Choroid plexus epithelial cell (primary cell): ENCODE data around the gene ICOS.

Source experiments
- DNase-seq: peaks from one replicate; pipeline ENCODE4 v3.0.0-alpha.2; 2010; ENCODE audit warnings: low read depth
- H3K4me3 ChIP-seq: 2 replicates; pipeline ENCODE4 v1.5.1; 2011; ENCODE audit warnings: low read depth, mild to moderate bottlenecking, control low read depth, low read length, moderate library complexity
- TF ChIP-seq, protein P1 (sequence below): conservative IDR thresholded peaks from 2 replicates; pipeline ENCODE4 v1.5.1; 2011; ENCODE audit warnings: low read depth, mild to moderate bottlenecking, control low read depth, inconsistent platforms, low read length, moderate library complexity

Gene ICOS

DNA sequence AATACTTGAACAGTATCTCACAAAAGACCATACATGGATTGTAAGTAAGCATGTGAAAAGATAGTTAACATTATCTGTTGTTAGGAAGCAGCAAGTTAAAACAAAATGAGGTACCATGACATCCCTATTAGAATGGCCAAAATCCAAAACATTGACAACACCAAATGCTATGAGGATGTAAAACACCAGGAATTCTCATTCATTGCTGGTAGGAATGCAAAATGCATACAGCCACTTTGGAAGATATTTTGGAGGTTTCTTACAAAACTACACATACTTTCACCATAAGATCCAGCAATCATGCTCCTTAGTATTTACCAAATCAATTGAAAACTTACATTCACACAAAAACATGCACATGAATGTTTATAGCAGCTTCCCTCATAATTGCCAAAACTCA, 30.9 kb upstream of the ICOS start:
- no peak for DNase-seq
- TF ChIP-seq, protein P1, sequence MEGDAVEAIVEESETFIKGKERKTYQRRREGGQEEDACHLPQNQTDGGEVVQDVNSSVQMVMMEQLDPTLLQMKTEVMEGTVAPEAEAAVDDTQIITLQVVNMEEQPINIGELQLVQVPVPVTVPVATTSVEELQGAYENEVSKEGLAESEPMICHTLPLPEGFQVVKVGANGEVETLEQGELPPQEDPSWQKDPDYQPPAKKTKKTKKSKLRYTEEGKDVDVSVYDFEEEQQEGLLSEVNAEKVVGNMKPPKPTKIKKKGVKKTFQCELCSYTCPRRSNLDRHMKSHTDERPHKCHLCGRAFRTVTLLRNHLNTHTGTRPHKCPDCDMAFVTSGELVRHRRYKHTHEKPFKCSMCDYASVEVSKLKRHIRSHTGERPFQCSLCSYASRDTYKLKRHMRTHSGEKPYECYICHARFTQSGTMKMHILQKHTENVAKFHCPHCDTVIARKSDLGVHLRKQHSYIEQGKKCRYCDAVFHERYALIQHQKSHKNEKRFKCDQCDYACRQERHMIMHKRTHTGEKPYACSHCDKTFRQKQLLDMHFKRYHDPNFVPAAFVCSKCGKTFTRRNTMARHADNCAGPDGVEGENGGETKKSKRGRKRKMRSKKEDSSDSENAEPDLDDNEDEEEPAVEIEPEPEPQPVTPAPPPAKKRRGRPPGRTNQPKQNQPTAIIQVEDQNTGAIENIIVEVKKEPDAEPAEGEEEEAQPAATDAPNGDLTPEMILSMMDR, result no peak
- H3K4me3 ChIP-seq, result no peak overlapping the region

DNA sequence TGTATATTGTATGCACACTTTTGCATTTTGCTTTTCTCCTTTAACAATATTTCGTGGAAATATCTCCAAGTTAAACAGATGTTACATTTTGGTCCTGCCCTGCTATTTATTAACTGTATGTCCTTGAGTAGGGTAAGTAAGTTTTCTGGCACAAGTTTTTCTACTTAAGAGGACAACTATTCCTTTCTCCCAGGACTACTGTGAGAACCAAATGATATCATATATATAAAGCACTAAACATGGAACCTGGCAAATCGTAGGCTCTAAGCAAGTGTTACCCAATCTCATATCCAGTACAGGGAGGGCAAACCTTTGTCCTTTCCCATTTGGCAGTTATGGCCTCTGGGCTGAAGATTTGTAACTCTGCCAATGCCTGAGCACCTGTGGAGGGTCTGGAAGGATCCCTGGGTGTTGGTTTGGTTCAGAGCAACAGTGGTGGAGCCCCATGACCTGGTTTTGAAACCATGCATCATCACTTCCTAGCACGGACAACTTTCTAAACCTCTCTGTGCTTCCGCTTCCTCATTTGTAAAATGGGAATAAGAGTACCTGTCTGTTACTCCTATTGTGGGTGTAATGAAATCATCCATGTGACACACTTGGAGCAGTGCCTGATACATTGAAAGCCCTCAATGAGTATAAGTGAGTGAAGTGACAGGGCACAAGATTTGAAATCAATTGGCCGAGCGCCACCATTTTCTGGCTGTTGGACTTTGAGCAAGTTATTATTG, 28.3 kb upstream of the ICOS start:
- TF ChIP-seq, protein P1, result no peak
- DNase-seq, result no peak
- no peak overlapping the region for H3K4me3 ChIP-seq

DNA sequence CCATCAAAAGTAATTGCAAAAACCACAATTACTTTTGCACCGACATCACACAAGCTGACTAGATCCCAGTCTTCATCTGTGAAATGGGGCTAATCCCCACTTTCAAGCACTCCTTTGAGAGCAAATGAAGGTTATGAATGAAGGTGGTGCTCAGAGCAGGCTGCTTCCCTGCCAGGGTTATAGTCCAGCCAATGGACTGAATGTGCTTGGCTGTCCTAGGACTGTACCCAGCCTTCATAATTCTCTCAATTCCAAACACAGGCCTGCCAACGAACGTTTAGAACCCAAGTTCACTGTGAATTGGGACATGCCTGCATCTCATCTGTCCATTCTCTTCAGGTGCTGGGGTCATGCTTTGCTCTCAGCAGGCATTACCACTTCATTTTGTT, 27.8 kb upstream of the ICOS start:
- DNase-seq, result no peak
- TF ChIP-seq, protein P1, result no peak
- no peak overlapping the region for H3K4me3 ChIP-seq

DNA sequence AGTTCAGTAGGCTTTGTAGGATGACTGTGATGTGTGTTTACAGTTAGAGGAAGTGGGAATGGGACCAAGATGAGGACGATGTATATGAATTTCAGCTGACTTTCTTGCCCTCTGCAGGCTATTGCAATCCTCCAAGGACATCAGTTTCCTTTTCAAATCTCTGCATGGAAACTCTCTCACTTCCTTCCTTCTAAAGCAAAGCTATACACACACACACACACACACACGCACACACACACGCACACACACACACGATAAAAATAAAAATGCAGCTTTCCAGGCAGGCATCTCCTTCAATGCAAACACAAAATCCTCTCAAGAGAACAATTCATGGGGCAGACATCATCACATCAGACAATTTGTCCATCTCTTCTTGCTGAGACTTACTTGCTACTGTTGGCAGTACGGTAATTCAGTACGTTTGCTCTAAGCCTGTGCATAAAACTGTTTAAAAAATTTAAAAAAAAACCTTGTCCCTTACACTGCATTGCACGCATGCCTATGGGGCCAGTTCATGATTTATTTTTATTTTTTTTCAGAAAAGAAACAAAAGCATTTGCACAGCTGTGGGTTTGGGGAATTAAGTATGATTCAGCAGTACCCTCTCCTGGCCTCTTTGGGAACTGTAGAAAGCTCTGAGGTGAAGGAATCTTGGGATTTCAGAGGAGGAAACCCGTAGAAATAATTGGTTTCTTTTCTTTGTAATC, 27.1 kb upstream of the ICOS start:
- H3K4me3 ChIP-seq, result peak overlapping the region; percentile 38
- TF ChIP-seq, protein P1, result peak; percentile 81
- peak; percentile 86 for DNase-seq

DNA sequence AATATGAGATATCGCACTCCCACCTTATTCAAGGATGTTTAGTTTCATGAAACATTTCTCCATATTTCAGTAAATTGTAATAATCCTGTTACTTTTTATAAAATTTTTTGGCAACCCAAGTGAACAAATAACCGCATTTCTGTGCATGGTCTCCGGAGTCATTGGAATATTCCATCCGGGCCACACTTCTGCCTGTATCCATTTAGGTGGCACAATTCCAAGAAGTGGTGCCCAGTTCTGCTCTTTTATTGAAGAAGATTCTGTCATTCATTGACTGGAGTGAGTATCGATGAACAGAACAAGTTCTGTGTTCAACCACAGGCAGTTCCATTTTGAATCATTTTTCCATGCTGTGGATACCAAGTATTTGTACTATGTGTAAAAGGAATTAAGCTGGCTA, 26.6 kb upstream of the ICOS start:
- no peak for DNase-seq

DNA sequence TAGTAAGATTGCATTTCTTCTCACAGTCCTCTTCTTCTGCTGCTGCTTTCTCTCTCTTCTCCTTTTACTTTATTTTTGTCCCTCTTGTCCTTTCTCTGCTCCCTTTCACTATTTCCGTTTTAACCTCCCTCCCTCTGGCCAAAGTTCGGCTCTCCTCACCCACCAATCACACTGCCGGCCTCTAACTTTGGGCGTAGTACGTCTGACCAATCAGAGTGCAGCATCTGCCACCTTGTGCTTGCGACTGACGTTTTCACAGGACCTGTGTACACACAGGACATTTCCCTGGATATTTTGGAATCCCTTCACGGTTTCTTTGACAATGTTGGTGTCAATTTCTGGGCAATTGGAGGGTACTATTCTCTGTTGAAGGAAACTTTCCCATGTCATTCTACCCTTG, 22.6 kb upstream of the ICOS start:
- TF ChIP-seq, protein P1, result no peak
- DNase-seq, result no peak
- H3K4me3 ChIP-seq, result no peak overlapping the region

More for the DNA sequence above, 26.6 kb upstream of the ICOS start:
- H3K4me3 ChIP-seq, result no peak overlapping the region
- TF ChIP-seq, protein P1, result no peak
